ENCODE results near the gene AOAH.

DNA sequence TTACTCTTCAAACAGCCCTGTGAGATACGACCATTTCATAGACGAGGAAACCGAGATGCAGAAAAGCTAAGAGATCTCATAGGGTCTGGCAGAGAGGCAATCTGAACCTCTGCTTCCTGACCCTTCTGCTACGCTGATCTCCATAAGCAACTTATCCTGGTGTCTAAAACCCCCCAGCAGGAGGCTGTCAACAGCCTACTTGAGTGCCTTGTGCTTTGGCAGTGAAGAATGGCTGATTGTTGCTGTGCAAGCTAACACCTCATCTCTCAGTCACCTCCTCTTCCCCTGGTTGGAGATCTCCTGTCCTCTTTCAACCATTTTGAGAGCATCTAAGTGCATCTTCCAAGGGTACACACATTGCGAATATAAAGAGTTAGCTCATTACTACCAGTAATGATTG, 86.2 kb downstream of the AOAH start:
- TF ChIP-seq, protein P1, sequence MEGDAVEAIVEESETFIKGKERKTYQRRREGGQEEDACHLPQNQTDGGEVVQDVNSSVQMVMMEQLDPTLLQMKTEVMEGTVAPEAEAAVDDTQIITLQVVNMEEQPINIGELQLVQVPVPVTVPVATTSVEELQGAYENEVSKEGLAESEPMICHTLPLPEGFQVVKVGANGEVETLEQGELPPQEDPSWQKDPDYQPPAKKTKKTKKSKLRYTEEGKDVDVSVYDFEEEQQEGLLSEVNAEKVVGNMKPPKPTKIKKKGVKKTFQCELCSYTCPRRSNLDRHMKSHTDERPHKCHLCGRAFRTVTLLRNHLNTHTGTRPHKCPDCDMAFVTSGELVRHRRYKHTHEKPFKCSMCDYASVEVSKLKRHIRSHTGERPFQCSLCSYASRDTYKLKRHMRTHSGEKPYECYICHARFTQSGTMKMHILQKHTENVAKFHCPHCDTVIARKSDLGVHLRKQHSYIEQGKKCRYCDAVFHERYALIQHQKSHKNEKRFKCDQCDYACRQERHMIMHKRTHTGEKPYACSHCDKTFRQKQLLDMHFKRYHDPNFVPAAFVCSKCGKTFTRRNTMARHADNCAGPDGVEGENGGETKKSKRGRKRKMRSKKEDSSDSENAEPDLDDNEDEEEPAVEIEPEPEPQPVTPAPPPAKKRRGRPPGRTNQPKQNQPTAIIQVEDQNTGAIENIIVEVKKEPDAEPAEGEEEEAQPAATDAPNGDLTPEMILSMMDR (IDR thresholded peaks at IDR 0.05; ENCODE audit: low read length) = no peak
- TF ChIP-seq EZH2 (optimal IDR thresholded peaks at IDR 0.05; ENCODE audit: low read depth, low read length) (no peak), EZH2phosphoT487 (IDR thresholded peaks at IDR 0.05; ENCODE audit: low read length) (no peak)
